Stimulated activated CD4-positive, alpha-beta T cell treated with anti-CD3 and anti-CD28 coated beads, Interleukin-1b, Interleukin-23, amount 100 ng/mL, for 24 hours (primary cell): ENCODE results near the gene ZNF763.
"Not testable (repeated sequence)": the region's sequence is repeated elsewhere in the genome, so short reads cannot be mapped to it uniquely, and the experiment has no call there.

Source experiments
- DNase-seq, 4 experiments: peaks; one replicate each; pipeline ENCODE4 v3.0.0-alpha.2; 2020; ENCODE audit warnings: low read depth in 4 of 4, low spot score in 1 of 4

The ZNF763 gene

GRCh38 chr19:11971041-11971440 lies 6.2 kb downstream of the ZNF763 start:
- no peak for DNase-seq

- DNase-seq = no peak
Measured at GRCh38 chr19:11973019-11973810, 8.4 kb downstream of the ZNF763 start.

GRCh38 chr19:11978492-11979100 lies 13.8 kb downstream of the ZNF763 start:
- no peak for DNase-seq

- no peak for DNase-seq
Measured at GRCh38 chr19:11979527-11979926, 14.7 kb downstream of the ZNF763 start.

GRCh38 chr19:11982526-11982925 lies 17.7 kb downstream of the ZNF763 start:
- DNase-seq = no peak

- DNase-seq = no peak
Measured at GRCh38 chr19:11984986-11985385, 20.1 kb downstream of the ZNF763 start.

- DNase-seq = no peak
Measured at GRCh38 chr19:11986754-11987153, 21.9 kb downstream of the ZNF763 start.

GRCh38 chr19:11987405-11988281 lies 22.8 kb downstream of the ZNF763 start:
- DNase-seq = peak; percentile 82 to 96 (median 90)

- DNase-seq = no peak
Measured at GRCh38 chr19:11989112-11989456, 24.2 kb downstream of the ZNF763 start.

GRCh38 chr19:11991921-11992320 lies 27.1 kb downstream of the ZNF763 start:
- DNase-seq = not testable (repeated sequence)

GRCh38 chr19:11995174-11995573 lies 30.3 kb downstream of the ZNF763 start:
- no peak for DNase-seq

GRCh38 chr19:12000152-12000981 lies 35.5 kb downstream of the ZNF763 start:
- DNase-seq = no peak

GRCh38 chr19:12015015-12015752 lies 50.3 kb downstream of the ZNF763 start:
- no peak for DNase-seq

GRCh38 chr19:12015753-12016116 lies 50.9 kb downstream of the ZNF763 start:
- no peak for DNase-seq
